CD14-positive monocyte (primary cell): ENCODE data around the gene FALEC. TPM values are rescaled to one million over a fixed set of nuclear protein-coding genes. Genes with fewer than 3 reads are reported as not detected.

ENCODE experiments used
- DNase-seq, 3 donors: peaks; one replicate each; pipeline ENCODE4 v3.0.0-alpha.2; 2011 to 2022
- H2AFZ ChIP-seq: 2 replicates; pipeline ENCODE4 v1.6.0; 2012; ENCODE audit warnings: mild to moderate bottlenecking, low read depth, low read length, inconsistent platforms; ENCODE audit not compliant: insufficient read depth, poor library complexity, severe bottlenecking
- H3K27ac ChIP-seq, 2 donors: 1 replicate in 1 of 2; 2 replicates in 1 of 2; pipeline ENCODE4 v1.5.1; 2012 to 2013; ENCODE audit warnings: low read length in 2 of 2, control low read depth in 1 of 2, inconsistent platforms in 1 of 2, low read depth in 1 of 2, mild to moderate bottlenecking in 1 of 2
- H3K27me3 ChIP-seq, 2 donors: one replicate each; pipeline versions ENCODE4 v1.6.0 to v1.6.1; 2011 to 2013; ENCODE audit warnings: low read length in 2 of 2; ENCODE audit not compliant: control insufficient read depth in 2 of 2, insufficient read depth in 2 of 2
- H3K36me3 ChIP-seq, 2 donors: replicated peaks in 1 of 2; 1 replicate in 1 of 2; 2 replicates in 1 of 2; pipeline versions ENCODE4 v1.5.1 to v1.6.1; 2012 to 2013; ENCODE audit warnings: low read length in 2 of 2, control low read depth in 1 of 2, inconsistent platforms in 1 of 2, mild to moderate bottlenecking in 1 of 2; ENCODE audit not compliant: insufficient read depth in 2 of 2, control insufficient read depth in 1 of 2
- H3K4me1 ChIP-seq, 2 donors: 1 replicate in 1 of 2; 2 replicates in 1 of 2; pipeline versions ENCODE4 v1.5.1 to v1.6.1; 2012 to 2013; ENCODE audit warnings: low read length in 2 of 2, control low read depth in 1 of 2, inconsistent platforms in 1 of 2, mild to moderate bottlenecking in 1 of 2, moderate library complexity in 1 of 2; ENCODE audit not compliant: insufficient read depth in 2 of 2, control insufficient read depth in 1 of 2
- H3K4me2 ChIP-seq: replicated peaks from 2 replicates; pipeline ENCODE3; 2012; ENCODE audit warnings: low read length, moderate library complexity, mild to moderate bottlenecking; ENCODE audit not compliant: poor library complexity, severe bottlenecking; ENCODE audit errors: extremely low read depth
- H3K4me3 ChIP-seq, 3 experiments: fragments of 200-600 bp in 1 of 3; sonication (generic) in 1 of 3; replicated peaks in 1 of 3; 1 replicate in 2 of 3; 2 replicates in 1 of 3; pipeline ENCODE4 v1.5.1; 2011 to 2013; ENCODE audit warnings: low read length in 3 of 3, mild to moderate bottlenecking in 3 of 3, control low read depth in 2 of 3, low read depth in 2 of 3, inconsistent platforms in 1 of 3, moderate library complexity in 1 of 3
- H3K79me2 ChIP-seq: 2 replicates; pipeline ENCODE4 v1.6.0; 2012; ENCODE audit warnings: mild to moderate bottlenecking, control low read depth, inconsistent platforms, low read length, moderate library complexity; ENCODE audit not compliant: insufficient read depth
- H3K9ac ChIP-seq: 2 replicates; pipeline ENCODE4 v1.6.0; 2017; ENCODE audit warnings: low read length, mild to moderate bottlenecking; ENCODE audit not compliant: insufficient read depth, poor library complexity, severe bottlenecking
- H3K9me3 ChIP-seq, 2 donors: replicated peaks in 1 of 2; 1 replicate in 1 of 2; 2 replicates in 1 of 2; pipeline versions ENCODE4 v1.5.1 to v1.6.1; 2012 to 2013; ENCODE audit warnings: low read length in 2 of 2, control low read depth in 1 of 2; ENCODE audit not compliant: control insufficient read depth in 1 of 2, insufficient read depth in 1 of 2
- H4K20me1 ChIP-seq: 2 replicates; pipeline ENCODE4 v1.6.0; 2012; ENCODE audit warnings: mild to moderate bottlenecking, low read length, control low read depth, moderate library complexity; ENCODE audit not compliant: insufficient read depth
- H3K27ac Mint-ChIP-seq, 7 donors: one replicate each; pipeline ENCODE4 v1.8.0; 2020; ENCODE audit warnings: mild to moderate bottlenecking in 7 of 7, mixed read lengths in 7 of 7, moderate library complexity in 6 of 7, inconsistent platforms in 2 of 7
- H3K27me3 Mint-ChIP-seq, 3 donors: one replicate each; pipeline ENCODE4 v1.8.0; 2021 to 2022; ENCODE audit warnings: low read depth in 3 of 3, mild to moderate bottlenecking in 3 of 3, mixed read lengths in 3 of 3, moderate library complexity in 3 of 3, inconsistent platforms in 1 of 3
- H3K36me3 Mint-ChIP-seq, 2 donors: one replicate each; pipeline ENCODE4 v1.8.0; 2020; ENCODE audit warnings: mixed read lengths in 2 of 2, inconsistent platforms in 1 of 2, mild to moderate bottlenecking in 1 of 2
- H3K4me1 Mint-ChIP-seq: one replicate; pipeline ENCODE4 v1.8.0; 2020; ENCODE audit warnings: mild to moderate bottlenecking, mixed read lengths
- H3K4me3 Mint-ChIP-seq, 2 donors: one replicate each; pipeline ENCODE4 v1.8.0; 2020; ENCODE audit warnings: mild to moderate bottlenecking in 2 of 2, mixed read lengths in 2 of 2, moderate library complexity in 1 of 2
- H3K9me3 Mint-ChIP-seq, 7 donors: one replicate each; pipeline ENCODE4 v1.8.0; 2020 to 2022; ENCODE audit warnings: mixed read lengths in 7 of 7, mild to moderate bottlenecking in 6 of 7, moderate library complexity in 6 of 7, inconsistent platforms in 2 of 7
- WGBS: methylation state at CpG from one replicate; pipeline ENCODE4 v1.1.5; 2013; ENCODE audit warnings: missing lambda C conversion rate; ENCODE audit not compliant: insufficient coverage; 5-methylcytosine and 5-hydroxymethylcytosine counted together
- intact Hi-C, 2 donors: fragments of 100-400 bp; cut with micrococcal nuclease; formaldehyde crosslinking; loops; one replicate each; pipeline versions ENCODE4 v1.15.0 to v1.15.1; 2023
- polyA plus RNA-seq, 3 donors: library from polyadenylated mRNA; depleted of rRNA in 1 of 3; unstranded in 2 of 3; stranded (reverse) in 1 of 3; fragments of 300-500 nt in 2 of 3; fragments of >200 nt in 1 of 3; fragmentation: Illumina TruSeq in 2 of 3; gene quantifications; 1 replicate in 2 of 3; 2 replicates in 1 of 3; pipeline ENCODE4 v1.2.3, GENCODE V29; 2012 to 2021
- TF ChIP-seq, protein P1 (sequence below): fragments of 200-600 bp; IDR thresholded peaks from one replicate; pipeline ENCODE4 v1.8.0; 2022; ENCODE audit warnings: antibody characterized with exemption, mild to moderate bottlenecking

Gene FALEC
- polyA plus RNA-seq, 3 donors = not detected

DNA sequence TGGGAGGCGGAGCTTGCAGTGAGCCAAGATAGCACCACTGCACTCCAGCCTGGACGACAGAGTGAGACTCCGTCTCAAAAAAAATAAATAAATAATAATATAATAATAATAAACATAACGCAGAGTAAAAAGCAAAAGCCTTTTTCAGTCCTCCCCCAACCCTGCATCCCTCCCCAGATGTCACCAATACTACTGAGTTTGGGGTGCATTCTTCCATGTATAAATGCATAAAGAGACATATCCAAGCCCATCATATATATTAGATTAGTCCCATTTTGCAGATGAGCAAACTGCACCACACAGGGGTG, 32.7 kb downstream of the FALEC start:
- TF ChIP-seq, protein P1, sequence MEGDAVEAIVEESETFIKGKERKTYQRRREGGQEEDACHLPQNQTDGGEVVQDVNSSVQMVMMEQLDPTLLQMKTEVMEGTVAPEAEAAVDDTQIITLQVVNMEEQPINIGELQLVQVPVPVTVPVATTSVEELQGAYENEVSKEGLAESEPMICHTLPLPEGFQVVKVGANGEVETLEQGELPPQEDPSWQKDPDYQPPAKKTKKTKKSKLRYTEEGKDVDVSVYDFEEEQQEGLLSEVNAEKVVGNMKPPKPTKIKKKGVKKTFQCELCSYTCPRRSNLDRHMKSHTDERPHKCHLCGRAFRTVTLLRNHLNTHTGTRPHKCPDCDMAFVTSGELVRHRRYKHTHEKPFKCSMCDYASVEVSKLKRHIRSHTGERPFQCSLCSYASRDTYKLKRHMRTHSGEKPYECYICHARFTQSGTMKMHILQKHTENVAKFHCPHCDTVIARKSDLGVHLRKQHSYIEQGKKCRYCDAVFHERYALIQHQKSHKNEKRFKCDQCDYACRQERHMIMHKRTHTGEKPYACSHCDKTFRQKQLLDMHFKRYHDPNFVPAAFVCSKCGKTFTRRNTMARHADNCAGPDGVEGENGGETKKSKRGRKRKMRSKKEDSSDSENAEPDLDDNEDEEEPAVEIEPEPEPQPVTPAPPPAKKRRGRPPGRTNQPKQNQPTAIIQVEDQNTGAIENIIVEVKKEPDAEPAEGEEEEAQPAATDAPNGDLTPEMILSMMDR = no peak
- Histone ChIP-seq H3K4me2 (peak overlapping the region; percentile 94), H3K9me3 (no peaks in the 10 kb centered on the region), H3K9ac (no peak overlapping the region), H4K20me1 (no peaks in the 10 kb centered on the region), H3K27me3 (peaks cover 0 to 3% of the 10 kb centered on the region in 2 donors), H3K27ac (peak overlapping the region in 1 of 2 donors; percentile 54), H3K4me1 (peaks cover 47 to 48% of the 10 kb centered on the region in 2 donors), H2AFZ (peak overlapping the region; percentile 59), H3K79me2 (peaks cover 28% of the 10 kb centered on the region), H3K36me3 (no peaks in the 10 kb centered on the region), H3K4me3 (peak overlapping the region; percentile 42 to 86 (median 44))
- Mint-ChIP-seq H3K27ac (peak overlapping the region in 6 of 7 donors; percentile 20 to 82 (median 63)), H3K4me3 (peak overlapping the region; percentile 74 to 83), H3K27me3 (peaks cover 6 to 12% (median 6%) of the 10 kb centered on the region in 3 donors), H3K36me3 (peaks cover 0 to 1% of the 10 kb centered on the region in 2 donors), H3K9me3 (peaks cover 0 to 2% (median 0%) of the 10 kb centered on the region in 7 donors), H3K4me1 (peaks cover 44% of the 10 kb centered on the region)
- no CpG with 5 or more reads among the region's 4 CpGs for WGBS
- intact Hi-C loops = no loop called here
- DNase-seq = no peak

DNA sequence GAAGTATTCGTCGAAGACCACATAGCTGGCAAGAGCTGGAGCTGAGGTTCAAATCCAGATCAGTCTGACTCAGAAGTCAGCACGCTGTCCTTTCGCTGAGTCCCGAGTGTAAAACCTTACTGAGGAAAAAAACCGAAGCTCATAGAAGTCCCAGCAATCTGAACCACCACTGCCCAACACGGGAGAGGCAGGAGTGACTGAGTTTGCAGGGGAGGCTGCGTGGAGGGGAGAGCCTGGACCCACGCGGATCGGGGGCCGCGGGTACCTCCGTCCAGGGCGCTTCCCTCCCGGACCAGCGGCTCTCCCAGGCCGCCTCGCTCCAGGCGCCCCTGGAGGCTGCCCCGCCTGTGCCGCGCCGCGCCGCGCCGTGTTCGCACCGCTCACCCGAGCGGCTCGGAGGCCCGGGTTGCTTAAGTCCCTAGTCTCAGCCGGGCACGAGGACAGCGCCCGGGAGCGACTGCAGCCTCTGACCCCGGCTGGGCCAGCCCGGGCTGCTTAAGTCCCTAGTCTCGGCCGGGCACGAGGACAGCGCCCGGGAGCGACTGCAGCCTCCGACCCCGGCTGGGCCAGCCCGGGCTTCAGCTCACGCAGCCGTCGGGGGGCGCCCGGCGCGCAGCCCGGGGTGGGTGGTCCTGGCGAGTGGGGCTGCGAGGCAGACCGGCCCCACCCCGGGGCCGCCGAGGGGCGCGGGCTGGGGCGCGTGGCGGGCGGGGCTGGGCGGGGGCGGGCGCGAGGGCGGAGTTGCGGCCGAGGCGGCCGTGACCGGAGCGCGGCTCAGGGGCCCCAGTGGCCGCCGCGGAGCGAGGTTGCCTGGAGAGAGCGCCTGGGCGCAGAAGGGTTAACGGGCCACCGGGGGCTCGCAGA, 33.3 kb downstream of the FALEC start, which contains the start of gene ADAMTSL4:
Gene ADAMTSL4, plus strand, starts transcription at position 777 of the 864 bp plus-strand sequence. CDS start 2,881 bp downstream, outside the sequence.
- H3K4me1 Mint-ChIP-seq = peaks cover 49% of the 10 kb centered on the region
- peak; percentile 64 to 69 (median 64) for DNase-seq

More for the DNA sequence above, 33.3 kb downstream of the FALEC start, which contains the start of gene ADAMTSL4:
- peak within 1 kb of the TSS; percentile 42 to 72 for H3K27ac ChIP-seq
- peak within 1 kb of the TSS; percentile 94 for H3K4me2 ChIP-seq
- H3K4me3 ChIP-seq = peak within 1 kb of the TSS; percentile 52 to 86 (median 68)
- no peaks in the 10 kb centered on the region for H3K9me3 ChIP-seq
- H3K36me3 ChIP-seq = peaks cover 0 to 2% of the 10 kb centered on the region in 2 donors
- peak within 1 kb of the TSS; percentile 76 to 99 (median 91) for H3K27ac Mint-ChIP-seq
- peak within 1 kb of the TSS; percentile 88 to 95 for H3K4me3 Mint-ChIP-seq
- H3K36me3 Mint-ChIP-seq = peaks cover 2 to 5% of the 10 kb centered on the region in 2 donors
- H3K4me1 ChIP-seq = peaks cover 53 to 54% of the 10 kb centered on the region in 2 donors
- H3K9me3 Mint-ChIP-seq = peaks cover 0 to 2% (median 0%) of the 10 kb centered on the region in 7 donors
- intact Hi-C loops = no loop called here
- peaks cover 6 to 12% (median 6%) of the 10 kb centered on the region in 3 donors for H3K27me3 Mint-ChIP-seq
- TF ChIP-seq, protein P1 = no peak
- peaks cover 0 to 3% of the 10 kb centered on the region in 2 donors for H3K27me3 ChIP-seq
- peak within 1 kb of the TSS; percentile 78 for H3K9ac ChIP-seq
- H3K79me2 ChIP-seq = peaks cover 34% of the 10 kb centered on the region
- peak within 1 kb of the TSS; percentile 59 for H2AFZ ChIP-seq
- H4K20me1 ChIP-seq = no peaks in the 10 kb centered on the region
- under 1% methylated on average over 68 of the region's 91 CpGs for WGBS
